GM12878 (cell line): ENCODE data around the gene GRIK2. TPM values are rescaled to one million over a fixed set of nuclear protein-coding genes. Genes with fewer than 3 reads are reported as not detected.

Experiments
- ATAC-seq: fragments of 200-7000 bp; cut with Tn5 transposase; 3 replicates; pipeline ENCODE4 v1.9.1; 2020; ENCODE audit warnings: mild to moderate bottlenecking, moderate library complexity
- BruUV-seq: library from RNA; stranded (reverse); fragments of 400-500 nt; replicated peaks from 2 replicates; lab custom pipeline; 2021; lab: Mats Ljungman, UMichigan
- CTCF ChIA-PET: fragments of 300-600 bp; sonication (Branson Sonifier 250); formaldehyde crosslinking; extraction: SDS; loops from one replicate; lab custom pipeline; 2021; ENCODE audit warnings: inconsistent platforms; lab: Yijun Ruan, JAX
- POLR2A ChIA-PET: fragments of 350-600 bp; formaldehyde crosslinking; extraction: SDS; loops from one replicate; lab custom pipeline; 2021; ENCODE audit warnings: inconsistent platforms; lab: Charles Lee
- RAD21 ChIA-PET: fragments of 300-600 bp; sonication (Branson Sonifier 250); formaldehyde crosslinking; loops from one replicate; lab custom pipeline; 2023; ENCODE audit warnings: antibody characterized with exemption; ENCODE audit not compliant: unreplicated experiment; lab: Charles Lee
- SMC1A ChIA-PET: fragments of 300-600 bp; sonication (Branson Sonifier 250); formaldehyde crosslinking; loops from one replicate; lab custom pipeline; 2023; ENCODE audit not compliant: unreplicated experiment, uncharacterized antibody; lab: Charles Lee
- DNase-seq: peaks from one replicate; pipeline ENCODE4 v3.0.0-alpha.2; 2011; ENCODE audit warnings: low read depth, low spot score
- FAIRE-seq: peaks from 3 replicates; lab custom pipeline; 2011; peaks lifted over from hg19 to GRCh38; lab: Jason Lieb, UNC
- H2AFZ ChIP-seq: 2 replicates; pipeline ENCODE4 v1.6.0; 2011; ENCODE audit warnings: low read depth, low read length, control low read depth; ENCODE audit not compliant: control insufficient read depth
- H3K27ac ChIP-seq: 2 replicates; pipeline ENCODE4 v1.5.1; 2011; ENCODE audit warnings: control low read depth; ENCODE audit not compliant: control insufficient read depth, insufficient read depth
- H3K27me3 ChIP-seq, 2 experiments: replicated peaks in 1 of 2; 2 replicates each; pipeline versions ENCODE4 v1.6.0 to v1.6.1; 2011; ENCODE audit warnings: low read length in 1 of 2; ENCODE audit not compliant: control insufficient read depth in 2 of 2, insufficient read depth in 2 of 2
- H3K36me3 ChIP-seq, 2 experiments: 2 replicates each; pipeline ENCODE4 v1.5.1; 2011; ENCODE audit warnings: low read length in 1 of 2; ENCODE audit not compliant: control insufficient read depth in 2 of 2, insufficient read depth in 2 of 2
- H3K4me1 ChIP-seq: 2 replicates; pipeline ENCODE4 v1.6.1; 2011; ENCODE audit warnings: mild to moderate bottlenecking, low read length, moderate library complexity, mixed read lengths; ENCODE audit not compliant: control insufficient read depth, insufficient read depth
- H3K4me2 ChIP-seq: 2 replicates; pipeline ENCODE4 v1.6.0; 2011; ENCODE audit warnings: control low read depth; ENCODE audit not compliant: control insufficient read depth, insufficient read depth
- H3K4me3 ChIP-seq: fragments of 200-600 bp; sonication (generic); 2 replicates; pipeline ENCODE4 v1.5.1; 2016
- H3K79me2 ChIP-seq: 2 replicates; pipeline ENCODE4 v1.6.0; 2011; ENCODE audit warnings: low read length; ENCODE audit not compliant: control insufficient read depth, insufficient read depth
- H3K9ac ChIP-seq: 2 replicates; pipeline ENCODE4 v1.8.0; 2011; ENCODE audit warnings: low read length, control low read depth, mixed read lengths; ENCODE audit not compliant: control insufficient read depth, insufficient read depth
- H3K9me3 ChIP-seq: replicated peaks from 3 replicates; pipeline ENCODE4 v1.5.1; 2011; ENCODE audit warnings: mild to moderate bottlenecking, low read length; ENCODE audit not compliant: control insufficient read depth, insufficient read depth
- H4K20me1 ChIP-seq: 2 replicates; pipeline ENCODE4 v1.6.0; 2011; ENCODE audit not compliant: control insufficient read depth, insufficient read depth
- BCL11A ChIP-seq: IDR thresholded peaks from 2 replicates; pipeline ENCODE4 v1.6.1; 2011; ENCODE audit warnings: low read depth, low read length
- BRCA1 ChIP-seq: IDR thresholded peaks from 2 replicates; pipeline ENCODE4 v1.6.1; 2011; ENCODE audit warnings: low read depth, low read length, improper control_type of control experiment
- DPF2 ChIP-seq: fragments of 450-650 bp; IDR thresholded peaks from 2 replicates; pipeline ENCODE4 v1.6.1; 2017; ENCODE audit warnings: mild to moderate bottlenecking
- GATAD2B ChIP-seq: fragments of 450-650 bp; conservative IDR thresholded peaks from 2 replicates; pipeline ENCODE4 v1.6.1; 2017; ENCODE audit warnings: low read depth, mild to moderate bottlenecking, moderate library complexity
- HCFC1 ChIP-seq: fragments of 150-350 bp; IDR thresholded peaks from 2 replicates; pipeline ENCODE4 v1.6.1; 2014; ENCODE audit warnings: low read length
- IKZF1 ChIP-seq: fragments of 450-650 bp; conservative IDR thresholded peaks from 2 replicates; pipeline ENCODE4 v1.6.1; 2017; ENCODE audit warnings: antibody characterized with exemption, mild to moderate bottlenecking
- IRF5 ChIP-seq: fragments of 450-650 bp; IDR thresholded peaks from 2 replicates; pipeline ENCODE4 v1.6.1; 2017; ENCODE audit warnings: borderline replicate concordance
- NFYA ChIP-seq: IDR thresholded peaks from 2 replicates; pipeline ENCODE4 v1.6.1; 2011; ENCODE audit warnings: low read depth, mild to moderate bottlenecking, low read length, improper control_type of control experiment, borderline replicate concordance
- PML ChIP-seq: IDR thresholded peaks from 2 replicates; pipeline ENCODE4 v1.6.1; 2012; ENCODE audit warnings: low read length, inconsistent platforms
- SIN3A ChIP-seq: IDR thresholded peaks from 2 replicates; pipeline ENCODE4 v1.6.1; 2012; ENCODE audit warnings: low read depth, low read length, improper control_type of control experiment
- SMC3 ChIP-seq: IDR thresholded peaks from 2 replicates; pipeline ENCODE4 v1.6.1; 2011; ENCODE audit warnings: low read length, improper control_type of control experiment, borderline replicate concordance
- SPI1 ChIP-seq: IDR thresholded peaks from 2 replicates; pipeline ENCODE4 v1.6.1; 2011; ENCODE audit warnings: low read depth, mild to moderate bottlenecking, low read length, moderate library complexity, borderline replicate concordance; ENCODE audit not compliant: insufficient read depth
- TCF12 ChIP-seq: IDR thresholded peaks from 2 replicates; pipeline ENCODE4 v1.6.1; 2011; ENCODE audit warnings: low read depth, mild to moderate bottlenecking, low read length
- USF1 ChIP-seq: IDR thresholded peaks from 2 replicates; pipeline ENCODE4 v1.6.1; 2011; ENCODE audit warnings: borderline replicate concordance, low read depth, mild to moderate bottlenecking, moderate library complexity, mixed read lengths, low read length; ENCODE audit not compliant: insufficient read depth; ENCODE audit errors: extremely low read length
- ZNF217 ChIP-seq: fragments of 450-650 bp; IDR thresholded peaks from 2 replicates; pipeline ENCODE4 v1.6.1; 2017; ENCODE audit warnings: antibody characterized with exemption, mild to moderate bottlenecking
- WGBS: methylation state at CpG from one replicate; pipeline ENCODE4 v1.1.6; 2016; ENCODE audit warnings: low lambda C conversion rate; ENCODE audit not compliant: insufficient replicate concordance, insufficient coverage; ENCODE audit errors: missing lambda C conversion rate; 5-methylcytosine and 5-hydroxymethylcytosine counted together
- in situ Hi-C: fragments of 300-500 bp; cut with MboI; formaldehyde crosslinking; loops from 9 replicates; pipeline ENCODE4 v1.14.3; 2018; ENCODE audit warnings: mixed read lengths
- intact Hi-C: fragments of 100-400 bp; cut with micrococcal nuclease; formaldehyde crosslinking; loops from one replicate; pipeline ENCODE4 v1.14.2; 2022; ENCODE audit not compliant: unreplicated experiment
- polyA plus RNA-seq, 11 experiments: library from polyadenylated mRNA; depleted of rRNA in 4 of 11; unstranded in 6 of 11; stranded (reverse) in 5 of 11; fragments of >200 nt; fragmentation: Nextera tagmentation in 4 of 11; fragmentation: Illumina TruSeq in 1 of 11; extraction: Ambion mirVana in 4 of 11; extraction: Trizol in 1 of 11; gene quantifications; 1 replicate in 1 of 11; 2 replicates in 10 of 11; pipeline versions ENCODE4 v1.2.1 to v1.2.3, GENCODE V29; 2011 to 2016; ENCODE audit warnings: inconsistent platforms in 2 of 11, missing spikeins in 2 of 11, low read depth in 1 of 11
- total RNA-seq, 4 experiments: library from RNA; depleted of rRNA in 3 of 4; stranded (reverse); fragments of >200 nt in 3 of 4; fragmentation: Illumina TruSeq in 1 of 4; extraction: Trizol in 1 of 4; gene quantifications; 2 replicates each; pipeline versions ENCODE4 v1.2.1 to v1.2.3, GENCODE V29; 2013 to 2021
- TF ChIP-seq, protein P1 (sequence below): fragments of 450-650 bp; formaldehyde crosslinking; IDR thresholded peaks from 2 replicates; pipeline ENCODE4 v1.5.0; 2022; ENCODE audit warnings: mild to moderate bottlenecking, missing genetic modification characterization

Gene GRIK2
- total and polyA plus RNA-seq, 10 of the 15 experiments (the other 5 are each of a cell fraction or from before 2014, with no cell fraction given): not detected

GRCh38 chr6:101921829-101922450 is 528.4 kb downstream of the GRIK2 start (continued):
- TF ChIP-seq IRF5 (no peak), SPI1 (no peak), GATAD2B (no peak), ZNF217 (no peak)
- TF ChIP-seq, all 136 proteins: peak for 0

DNA sequence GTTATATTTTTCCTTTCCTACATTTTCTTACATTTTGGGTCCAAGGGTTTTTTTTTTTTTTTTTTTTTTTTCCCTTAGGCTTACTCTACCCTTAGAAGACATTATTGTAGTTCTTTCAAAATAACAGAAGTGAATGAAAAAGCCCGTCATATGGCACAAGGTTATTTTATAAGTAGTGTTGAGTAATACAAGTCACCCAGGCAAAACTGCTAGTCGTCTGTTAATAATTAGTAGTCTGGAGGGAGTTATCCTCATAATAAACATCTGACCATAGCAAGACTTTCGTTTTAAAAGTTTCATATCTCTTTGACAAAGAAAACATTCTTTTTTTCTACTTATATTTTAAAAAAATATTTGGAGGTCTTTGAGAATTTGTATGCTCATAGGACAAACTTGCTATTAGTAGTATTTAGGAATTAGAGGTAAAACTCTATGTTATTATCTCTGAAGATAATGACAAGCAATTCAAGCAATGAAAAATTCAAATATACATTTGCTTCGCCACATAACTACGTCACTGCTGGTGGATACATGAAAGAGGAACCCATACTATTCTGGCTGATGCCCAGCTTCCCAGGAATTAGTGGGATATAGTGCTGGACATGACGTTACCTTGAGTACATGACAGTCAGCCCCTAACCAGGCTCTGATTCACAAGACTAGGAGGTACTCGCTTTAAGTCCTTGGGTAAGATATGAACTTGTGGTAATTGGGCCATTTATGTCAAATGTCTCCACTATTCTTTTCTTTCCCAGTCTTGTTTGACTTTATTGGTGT is 532.8 kb downstream of the GRIK2 start:
- no peaks in the 10 kb centered on the region for H3K79me2 ChIP-seq
- BruUV-seq: no TSS peak
- no peak overlapping the region for H3K4me3 ChIP-seq
- H4K20me1 ChIP-seq: no peaks in the 10 kb centered on the region
- no peak overlapping the region for H3K27ac ChIP-seq
- RAD21 ChIA-PET: no interaction called here
- no peak overlapping the region for H3K9ac ChIP-seq
- in situ Hi-C loops: no loop called here
- intact Hi-C loops: no loop called here
- H3K4me1 ChIP-seq: no peaks in the 10 kb centered on the region
- no peak overlapping the region for H3K4me2 ChIP-seq
- ATAC-seq (peak; percentile 90), FAIRE-seq (no peak), DNase-seq (no peak)
- WGBS: 5% methylated on average over 7 of the region's 7 CpGs
- H3K9me3 ChIP-seq: no peaks in the 10 kb centered on the region
- CTCF ChIA-PET: no interaction called here
- no peaks in the 10 kb centered on the region for H3K36me3 ChIP-seq
- no peak overlapping the region for H2AFZ ChIP-seq
- SMC1A ChIA-PET: interaction anchor here (1.1 kb wide), 1 partner anchor 12 kb away, joined by 3 read pairs; no protein-coding TSS in a partner anchor
- no peaks in the 10 kb centered on the region for H3K27me3 ChIP-seq
- POLR2A ChIA-PET: no interaction called here
- TF ChIP-seq DPF2 (no peak), SIN3A (no peak), NFYA (no peak), TCF12 (no peak), IKZF1 (no peak), HCFC1 (no peak), USF1 (no peak), BRCA1 (no peak), BCL11A (no peak), SMC3 (no peak), PML (no peak)
- TF ChIP-seq, protein P1, sequence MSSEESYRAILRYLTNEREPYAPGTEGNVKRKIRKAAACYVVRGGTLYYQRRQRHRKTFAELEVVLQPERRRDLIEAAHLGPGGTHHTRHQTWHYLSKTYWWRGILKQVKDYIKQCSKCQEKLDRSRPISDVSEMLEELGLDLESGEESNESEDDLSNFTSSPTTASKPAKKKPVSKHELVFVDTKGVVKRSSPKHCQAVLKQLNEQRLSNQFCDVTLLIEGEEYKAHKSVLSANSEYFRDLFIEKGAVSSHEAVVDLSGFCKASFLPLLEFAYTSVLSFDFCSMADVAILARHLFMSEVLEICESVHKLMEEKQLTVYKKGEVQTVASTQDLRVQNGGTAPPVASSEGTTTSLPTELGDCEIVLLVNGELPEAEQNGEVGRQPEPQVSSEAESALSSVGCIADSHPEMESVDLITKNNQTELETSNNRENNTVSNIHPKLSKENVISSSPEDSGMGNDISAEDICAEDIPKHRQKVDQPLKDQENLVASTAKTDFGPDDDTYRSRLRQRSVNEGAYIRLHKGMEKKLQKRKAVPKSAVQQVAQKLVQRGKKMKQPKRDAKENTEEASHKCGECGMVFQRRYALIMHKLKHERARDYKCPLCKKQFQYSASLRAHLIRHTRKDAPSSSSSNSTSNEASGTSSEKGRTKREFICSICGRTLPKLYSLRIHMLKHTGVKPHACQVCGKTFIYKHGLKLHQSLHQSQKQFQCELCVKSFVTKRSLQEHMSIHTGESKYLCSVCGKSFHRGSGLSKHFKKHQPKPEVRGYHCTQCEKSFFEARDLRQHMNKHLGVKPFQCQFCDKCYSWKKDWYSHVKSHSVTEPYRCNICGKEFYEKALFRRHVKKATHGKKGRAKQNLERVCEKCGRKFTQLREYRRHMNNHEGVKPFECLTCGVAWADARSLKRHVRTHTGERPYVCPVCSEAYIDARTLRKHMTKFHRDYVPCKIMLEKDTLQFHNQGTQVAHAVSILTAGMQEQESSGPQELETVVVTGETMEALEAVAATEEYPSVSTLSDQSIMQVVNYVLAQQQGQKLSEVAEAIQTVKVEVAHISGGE (CRISPR knock-in tag): no peak
